DND-41 (cell line): ENCODE data around the gene P2RY13.

ENCODE experiments used
- ATAC-seq: fragments of 200-7000 bp; cut with Tn5 transposase; 3 replicates; pipeline ENCODE4 v1.9.1; 2021; ENCODE audit warnings: low read depth; ENCODE audit not compliant: insufficient read depth
- DNase-seq: peaks from one replicate; pipeline ENCODE4 v3.0.0-alpha.2; 2020
- H2AFZ ChIP-seq: 2 replicates; pipeline ENCODE4 v1.6.0; 2012; ENCODE audit warnings: low read depth, low read length
- H3K27ac ChIP-seq: 2 replicates; pipeline ENCODE4 v1.5.1; 2012; ENCODE audit warnings: low read length, inconsistent platforms
- H3K27me3 ChIP-seq: fragments of 200-600 bp; sonication (generic); 2 replicates; pipeline ENCODE4 v1.6.0; 2012; ENCODE audit warnings: low read length, mild to moderate bottlenecking, inconsistent platforms; ENCODE audit not compliant: insufficient read depth, poor library complexity
- H3K36me3 ChIP-seq: 2 replicates; pipeline ENCODE4 v1.5.1; 2012; ENCODE audit warnings: low read length, inconsistent platforms; ENCODE audit not compliant: insufficient read depth
- H3K4me1 ChIP-seq: 2 replicates; pipeline ENCODE4 v1.5.1; 2012; ENCODE audit warnings: mild to moderate bottlenecking, low read length; ENCODE audit not compliant: insufficient read depth
- H3K4me2 ChIP-seq: 2 replicates; pipeline ENCODE4 v1.6.0; 2012; ENCODE audit warnings: mild to moderate bottlenecking, moderate library complexity, low read length, inconsistent platforms; ENCODE audit not compliant: insufficient read depth
- H3K4me3 ChIP-seq, 2 experiments: fragments of 200-600 bp in 1 of 2; shearing (Covaris generic) in 1 of 2; 2 replicates each; pipeline ENCODE4 v1.5.1; 2012 to 2016; ENCODE audit warnings: inconsistent platforms in 2 of 2, low read length in 2 of 2, mild to moderate bottlenecking in 2 of 2, low read depth in 1 of 2, moderate library complexity in 1 of 2
- H3K79me2 ChIP-seq: 2 replicates; pipeline ENCODE4 v1.6.0; 2012; ENCODE audit warnings: low read length, inconsistent platforms; ENCODE audit not compliant: insufficient read depth
- H3K9ac ChIP-seq: 2 replicates; pipeline ENCODE4 v1.6.0; 2012; ENCODE audit warnings: low read depth, mild to moderate bottlenecking, inconsistent platforms, low read length, moderate library complexity
- H3K9me3 ChIP-seq: 2 replicates; pipeline ENCODE4 v1.5.1; 2012; ENCODE audit warnings: low read length, moderate library complexity, mild to moderate bottlenecking, inconsistent platforms; ENCODE audit not compliant: insufficient read depth, severe bottlenecking
- H4K20me1 ChIP-seq: 2 replicates; pipeline ENCODE4 v1.6.0; 2012; ENCODE audit warnings: low read length; ENCODE audit not compliant: insufficient read depth
- CTCF ChIP-seq: IDR thresholded peaks from 2 replicates; pipeline ENCODE4 v1.5.1; 2012; ENCODE audit warnings: borderline replicate concordance, low read length, moderate library complexity, mild to moderate bottlenecking; ENCODE audit not compliant: poor library complexity, severe bottlenecking; ENCODE audit errors: extremely low read depth
- EZH2 ChIP-seq: IDR thresholded peaks from 3 replicates; pipeline ENCODE4 v1.6.1; 2012; ENCODE audit warnings: borderline replicate concordance, low read depth, mild to moderate bottlenecking, moderate library complexity, low read length, inconsistent platforms; ENCODE audit not compliant: severe bottlenecking

Gene P2RY13

GRCh38 chr3:151285940-151286339 is 43.4 kb downstream of the P2RY13 start:
- H3K4me3 ChIP-seq = no peak overlapping the region
- no peak overlapping the region for H2AFZ ChIP-seq
- no peak overlapping the region for H3K4me2 ChIP-seq
- no peaks in the 10 kb centered on the region for H4K20me1 ChIP-seq
- no peaks in the 10 kb centered on the region for H3K79me2 ChIP-seq
- no peaks in the 10 kb centered on the region for H3K9me3 ChIP-seq
- H3K9ac ChIP-seq = no peak overlapping the region
- no peak overlapping the region for H3K27ac ChIP-seq
- H3K36me3 ChIP-seq = no peaks in the 10 kb centered on the region
- no peaks in the 10 kb centered on the region for H3K27me3 ChIP-seq
- ATAC-seq (no peak), DNase-seq (no peak)
- TF ChIP-seq CTCF = no peak
- TF ChIP-seq EZH2 = no peak
- H3K4me1 ChIP-seq = peaks cover 24% of the 10 kb centered on the region

DNA sequence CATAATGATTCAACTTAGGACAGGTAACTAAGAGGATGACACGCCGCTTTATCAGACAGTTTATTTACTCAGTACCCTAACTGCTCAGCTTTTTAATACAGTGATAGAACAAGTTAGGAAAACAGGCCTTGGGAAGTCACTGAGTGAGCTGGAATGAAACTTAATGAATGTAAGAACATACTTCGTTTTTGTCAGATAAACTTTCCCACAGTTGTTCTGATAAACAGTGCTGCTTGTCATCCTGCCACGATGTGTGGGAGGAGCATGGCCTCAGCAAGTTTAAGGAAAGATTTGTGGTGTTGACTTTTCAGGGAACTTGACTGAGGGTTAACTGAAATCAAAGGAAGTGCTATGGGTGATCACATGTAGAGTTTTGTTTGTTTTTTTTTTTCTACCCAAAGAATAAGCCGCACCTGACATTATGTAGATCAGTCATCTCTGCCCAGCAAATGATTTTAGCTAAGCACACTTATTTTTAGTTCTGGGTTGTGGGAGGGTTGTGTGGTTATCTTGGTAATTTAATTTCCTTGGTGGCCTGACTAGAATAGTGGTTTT is 45.4 kb downstream of the P2RY13 start:
- H4K20me1 ChIP-seq = no peaks in the 10 kb centered on the region
- H3K4me2 ChIP-seq = peak overlapping the region; percentile 37
- peak; percentile 80 for ATAC-seq
- H3K9ac ChIP-seq = no peak overlapping the region
- DNase-seq = peak; percentile 46
- H3K4me3 ChIP-seq = no peak overlapping the region
- H3K27me3 ChIP-seq = no peaks in the 10 kb centered on the region
- H3K79me2 ChIP-seq = no peaks in the 10 kb centered on the region
- H2AFZ ChIP-seq = no peak overlapping the region
- no peaks in the 10 kb centered on the region for H3K36me3 ChIP-seq
- peak overlapping the region; percentile 46 for H3K27ac ChIP-seq
- TF ChIP-seq EZH2 = no peak
- no peak for TF ChIP-seq CTCF
- no peaks in the 10 kb centered on the region for H3K9me3 ChIP-seq
- H3K4me1 ChIP-seq = peaks cover 24% of the 10 kb centered on the region

DNA sequence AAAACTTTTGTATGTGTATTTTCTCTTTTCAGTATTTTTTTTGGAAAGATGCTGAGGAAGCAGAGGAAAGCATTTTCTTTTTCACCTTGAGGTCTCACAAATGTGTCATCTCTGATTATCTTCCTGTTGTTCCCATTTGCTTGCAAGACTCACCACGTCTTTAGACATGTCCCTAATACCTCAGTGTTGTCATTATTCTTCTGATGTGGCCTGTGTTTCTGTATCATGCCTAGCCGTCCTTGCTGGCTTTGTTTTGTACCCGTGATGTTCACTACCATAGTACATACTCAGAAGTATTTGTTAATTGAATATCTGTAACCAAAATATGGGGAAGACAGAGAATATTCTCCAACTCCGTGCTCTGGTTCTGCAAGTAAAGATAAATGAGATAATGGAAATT is 46.0 kb downstream of the P2RY13 start:
- no peaks in the 10 kb centered on the region for H3K36me3 ChIP-seq
- H3K27me3 ChIP-seq = no peaks in the 10 kb centered on the region
- H3K4me1 ChIP-seq = peaks cover 29% of the 10 kb centered on the region
- TF ChIP-seq CTCF = no peak
- TF ChIP-seq EZH2 = no peak
- 0 out of 2 replicates have a peak overlapping the region, but pooled peaks have one; percentile 37 for H3K4me2 ChIP-seq
- H2AFZ ChIP-seq = no peak overlapping the region
- H3K27ac ChIP-seq = peak overlapping the region; percentile 46
- no peaks in the 10 kb centered on the region for H3K9me3 ChIP-seq
- H4K20me1 ChIP-seq = no peaks in the 10 kb centered on the region
- no peak for DNase-seq
- H3K4me3 ChIP-seq = no peak overlapping the region
- H3K79me2 ChIP-seq = no peaks in the 10 kb centered on the region
- peak; percentile 29; the same call in 1 of the 3 replicates for ATAC-seq
- H3K9ac ChIP-seq = no peak overlapping the region

GRCh38 chr3:151282921-151283320 is 46.4 kb downstream of the P2RY13 start:
- H3K4me3 ChIP-seq = no peak overlapping the region
- ATAC-seq = peak; percentile 54
- H3K9me3 ChIP-seq = no peaks in the 10 kb centered on the region
- H3K27me3 ChIP-seq = no peaks in the 10 kb centered on the region
- H3K27ac ChIP-seq = no peak overlapping the region; the same call in 1 of the 2 replicates
- no peak overlapping the region for H3K9ac ChIP-seq
- no peak for DNase-seq
- no peaks in the 10 kb centered on the region for H3K36me3 ChIP-seq
- H3K4me1 ChIP-seq = peaks cover 34% of the 10 kb centered on the region
- no peak overlapping the region for H2AFZ ChIP-seq
- TF ChIP-seq EZH2 (no peak), CTCF (peak; percentile 73)
- no peaks in the 10 kb centered on the region for H4K20me1 ChIP-seq
- no peaks in the 10 kb centered on the region for H3K79me2 ChIP-seq
- H3K4me2 ChIP-seq = no peak overlapping the region
